NCI-H2107 (cell line): ENCODE data around the gene GPR119.
A peak's percentile ranks its signal among the peaks of the same experiment; 100 is the strongest.
"Not testable (repeated sequence)": the region's sequence is repeated elsewhere in the genome, so short reads cannot be mapped to it uniquely, and the experiment has no call there.

Source experiments
- DNase-seq: peaks from one replicate; lab custom pipeline; 2025; lab: John Stamatoyannopoulos, UW

The GPR119 gene

DNA sequence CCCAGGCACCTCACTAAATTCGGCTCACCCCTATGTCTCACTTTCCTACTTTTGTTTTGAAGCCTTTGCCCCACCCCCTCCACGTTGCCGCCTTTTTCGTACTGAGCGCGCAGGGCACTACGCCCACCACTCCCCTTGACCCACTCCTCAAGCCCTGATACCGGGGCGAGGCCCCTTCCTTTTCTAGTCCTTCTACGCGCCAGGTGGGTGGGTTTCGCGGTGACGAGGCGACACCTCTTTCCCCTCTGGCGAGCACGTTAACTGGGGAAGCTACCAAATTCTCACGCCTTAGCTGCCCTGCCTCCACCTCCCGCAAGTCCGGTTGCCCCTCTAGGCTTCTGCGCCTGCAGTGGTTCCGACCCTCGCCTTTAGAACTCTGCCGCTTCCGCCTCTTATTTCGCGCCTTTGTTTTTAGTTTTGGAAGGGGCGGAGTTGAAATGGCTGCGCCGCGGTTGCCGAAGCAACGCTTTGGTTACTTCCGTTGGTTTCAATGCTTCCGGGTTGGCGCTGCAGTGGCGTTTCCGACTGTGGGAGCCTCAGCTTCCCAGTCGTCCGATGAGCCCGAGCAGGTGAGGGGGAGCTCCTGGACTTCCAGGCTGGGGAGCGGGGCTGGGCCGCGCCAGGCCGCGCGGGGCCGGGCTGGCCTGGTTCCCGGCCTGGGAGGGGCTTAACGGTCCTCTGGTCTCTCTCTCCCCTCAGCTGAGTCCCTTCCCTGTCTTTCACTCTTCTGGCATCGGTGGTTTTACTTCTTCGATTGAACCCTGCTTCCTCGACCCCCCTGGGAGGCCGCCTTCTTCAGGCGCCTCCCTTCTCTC is 45.9 kb downstream of the GPR119 start, which contains the start of gene SLC25A14:
SLC25A14 (plus strand) TSS at position 512 of the 815 bp plus-strand sequence. CDS start 360 bp downstream, outside the sequence.
- peak; percentile 82 for DNase-seq

- DNase-seq = not testable (repeated sequence)
Measured at GRCh38 chrX:130338869-130339268, 46.6 kb downstream of the GPR119 start.

DNA sequence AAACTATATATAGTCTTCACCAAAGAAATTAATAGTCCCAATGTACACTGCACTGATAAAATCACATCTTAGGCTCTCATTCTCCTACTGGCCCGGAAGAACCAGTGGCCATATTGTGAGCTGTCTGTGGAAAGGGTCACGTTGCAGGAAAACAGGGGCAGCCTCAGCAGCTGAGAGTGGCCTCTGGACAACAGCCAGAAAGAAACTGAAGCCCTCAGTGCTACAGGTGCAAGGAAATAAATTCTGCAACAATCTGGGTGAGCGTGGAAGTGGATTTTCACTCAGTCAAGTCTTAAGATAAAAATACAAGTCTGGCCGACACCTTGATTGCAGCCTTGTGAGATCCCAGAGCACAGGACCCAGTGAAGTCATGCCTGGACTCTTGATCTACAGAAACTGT is 48.9 kb downstream of the GPR119 start:
- DNase-seq = peak; percentile 3
